GM12801 (cell line): ENCODE data around the gene CDH26.

Source experiments
- TF ChIP-seq, protein P1 (sequence below): IDR thresholded peaks from one replicate; pipeline ENCODE4 v1.5.1; 2011; ENCODE audit warnings: control low read depth; ENCODE audit not compliant: insufficient read length; ENCODE audit errors: extremely low read depth

Gene CDH26

DNA sequence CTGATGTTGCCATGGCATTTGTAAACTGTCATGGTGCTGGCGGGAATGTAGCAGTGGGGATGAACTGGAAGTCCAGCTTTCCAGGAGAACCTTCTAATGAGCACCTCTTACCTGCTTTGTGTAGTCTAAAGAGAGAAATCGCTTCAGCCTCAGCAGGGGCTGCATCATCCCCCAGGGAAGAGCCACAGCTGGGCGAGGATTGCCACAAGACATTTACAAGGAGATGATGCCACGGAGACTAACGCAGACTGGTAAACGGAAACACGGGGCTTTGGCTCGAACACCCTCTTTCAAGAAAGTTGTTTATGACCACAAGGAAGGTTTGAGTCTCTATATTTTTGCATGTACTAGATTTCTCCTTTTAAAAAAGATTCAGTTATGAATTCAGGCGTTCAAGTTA is 72.9 kb downstream of the CDH26 start:
- TF ChIP-seq, protein P1, sequence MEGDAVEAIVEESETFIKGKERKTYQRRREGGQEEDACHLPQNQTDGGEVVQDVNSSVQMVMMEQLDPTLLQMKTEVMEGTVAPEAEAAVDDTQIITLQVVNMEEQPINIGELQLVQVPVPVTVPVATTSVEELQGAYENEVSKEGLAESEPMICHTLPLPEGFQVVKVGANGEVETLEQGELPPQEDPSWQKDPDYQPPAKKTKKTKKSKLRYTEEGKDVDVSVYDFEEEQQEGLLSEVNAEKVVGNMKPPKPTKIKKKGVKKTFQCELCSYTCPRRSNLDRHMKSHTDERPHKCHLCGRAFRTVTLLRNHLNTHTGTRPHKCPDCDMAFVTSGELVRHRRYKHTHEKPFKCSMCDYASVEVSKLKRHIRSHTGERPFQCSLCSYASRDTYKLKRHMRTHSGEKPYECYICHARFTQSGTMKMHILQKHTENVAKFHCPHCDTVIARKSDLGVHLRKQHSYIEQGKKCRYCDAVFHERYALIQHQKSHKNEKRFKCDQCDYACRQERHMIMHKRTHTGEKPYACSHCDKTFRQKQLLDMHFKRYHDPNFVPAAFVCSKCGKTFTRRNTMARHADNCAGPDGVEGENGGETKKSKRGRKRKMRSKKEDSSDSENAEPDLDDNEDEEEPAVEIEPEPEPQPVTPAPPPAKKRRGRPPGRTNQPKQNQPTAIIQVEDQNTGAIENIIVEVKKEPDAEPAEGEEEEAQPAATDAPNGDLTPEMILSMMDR: no peak

DNA sequence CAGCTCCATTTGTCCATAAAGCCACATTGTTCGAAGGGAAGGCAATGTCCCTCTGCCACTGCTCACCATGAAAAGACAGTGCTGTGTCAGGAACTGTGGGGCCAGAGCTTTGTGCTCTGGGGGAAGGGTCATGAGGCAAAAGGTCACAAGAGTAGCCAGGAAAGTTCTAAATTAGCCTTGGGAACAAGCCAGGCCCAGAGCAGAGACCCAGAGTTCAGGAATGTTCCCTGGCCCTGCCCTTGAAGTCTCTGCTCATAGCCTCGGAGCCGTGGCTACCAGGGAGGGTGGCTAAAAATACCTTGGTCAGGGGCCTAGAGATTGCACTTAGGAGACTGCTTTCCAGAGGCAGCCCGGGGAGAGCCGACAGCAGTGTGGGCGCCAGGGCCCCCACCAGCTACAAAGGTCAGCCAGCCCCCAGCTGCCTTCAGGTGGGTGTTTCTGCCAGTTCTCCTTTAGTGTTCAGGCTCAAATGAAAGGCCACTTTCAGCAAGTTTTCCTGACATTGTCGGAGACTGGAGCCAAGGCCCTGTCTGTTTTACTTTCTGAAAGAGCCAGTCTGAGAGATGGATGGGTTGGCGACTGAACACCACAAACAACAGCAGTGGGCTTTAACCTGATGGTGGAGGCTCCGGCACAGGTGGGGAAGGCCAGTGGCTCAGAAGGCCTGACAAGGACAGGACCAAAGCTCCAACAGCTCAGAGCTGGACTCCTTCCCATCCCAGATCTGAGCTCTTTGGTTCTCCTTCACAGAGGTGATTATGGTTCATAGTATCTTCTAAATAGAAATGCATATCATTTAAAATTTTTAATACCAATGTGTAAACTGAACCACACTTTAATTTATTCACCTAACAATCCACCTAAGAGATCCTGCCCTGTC is 76.2 kb downstream of the CDH26 start:
- TF ChIP-seq, protein P1: no peak

DNA sequence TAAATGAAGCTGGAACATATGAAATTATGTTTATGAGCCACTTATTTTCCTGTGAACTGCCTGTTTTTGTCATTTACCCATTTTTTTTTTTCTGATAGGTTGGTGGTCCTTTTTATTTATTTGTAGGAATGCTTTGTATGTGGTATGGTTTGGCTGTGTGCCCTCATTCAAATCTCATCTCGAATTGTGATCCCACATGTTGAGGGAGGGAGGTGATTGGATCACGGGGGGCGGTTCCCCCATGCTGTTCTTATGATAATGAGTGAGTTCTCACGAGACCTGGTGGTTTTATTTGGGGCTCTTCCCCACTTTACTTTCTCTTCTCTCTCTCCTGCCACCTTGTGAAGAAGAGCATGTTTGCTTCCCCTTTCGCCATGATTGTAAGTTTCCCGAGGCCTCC is 77.3 kb downstream of the CDH26 start:
- TF ChIP-seq, protein P1: no peak

- TF ChIP-seq, protein P1: no peak
Observed at GRCh38 chr20:60036346-60036745, 78.1 kb downstream of the CDH26 start.

GRCh38 chr20:60036746-60037499 is 78.7 kb downstream of the CDH26 start:
- TF ChIP-seq, protein P1: no peak

DNA sequence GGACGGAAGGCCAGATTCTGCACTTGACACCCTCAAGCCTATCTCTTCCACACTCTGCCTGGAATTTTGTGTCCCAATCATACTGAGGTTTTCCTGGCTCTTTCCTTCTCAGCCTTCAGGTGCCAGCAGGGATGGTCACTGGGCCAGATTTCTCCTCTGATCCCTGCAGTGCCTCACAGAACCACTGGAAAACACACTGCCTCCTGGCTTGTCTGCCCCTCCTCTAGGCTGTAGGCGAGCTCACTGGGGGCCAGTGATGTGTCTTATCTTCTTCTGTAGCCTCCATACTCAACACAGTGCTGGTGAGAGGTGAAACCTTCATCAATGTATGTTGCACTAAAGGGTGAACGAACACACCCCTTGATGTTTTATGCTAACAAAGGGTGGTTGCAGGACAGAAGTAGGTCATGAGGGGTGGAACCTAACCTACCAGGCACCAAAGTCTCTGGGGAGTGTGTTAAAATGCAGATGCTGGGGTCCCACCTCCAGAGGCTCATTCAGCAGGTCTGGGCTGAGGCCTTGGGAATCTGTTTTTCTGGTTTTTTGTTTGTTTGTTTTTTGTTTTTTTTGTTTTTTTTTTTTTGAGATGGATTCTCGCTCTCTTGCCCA is 80.3 kb downstream of the CDH26 start:
- TF ChIP-seq, protein P1: no peak

- TF ChIP-seq, protein P1: no peak
Observed at GRCh38 chr20:60039526-60039925, 81.3 kb downstream of the CDH26 start.
